Endothelial cell (in vitro differentiated cells): ENCODE measurements around the gene ARID1B. TPM values are rescaled to one million over a fixed set of nuclear protein-coding genes. Genes with fewer than 3 reads are reported as not detected.

Experiments used
- DNase-seq: peaks from one replicate; pipeline ENCODE4 v3.0.0; 2021; ENCODE audit warnings: low spot score
- H3K27ac Mint-ChIP-seq: one replicate; pipeline ENCODE4 v1.8.0; 2021; ENCODE audit warnings: mixed read lengths, inconsistent platforms; ENCODE audit not compliant: unreplicated experiment
- H3K27me3 Mint-ChIP-seq: one replicate; pipeline ENCODE4 v1.8.0; 2021; ENCODE audit warnings: mild to moderate bottlenecking, moderate library complexity, mixed read lengths, inconsistent platforms; ENCODE audit not compliant: unreplicated experiment
- H3K36me3 Mint-ChIP-seq: one replicate; pipeline ENCODE4 v1.8.0; 2021; ENCODE audit warnings: mild to moderate bottlenecking, low read depth, mixed read lengths, inconsistent platforms; ENCODE audit not compliant: unreplicated experiment
- H3K4me1 Mint-ChIP-seq: one replicate; pipeline ENCODE4 v1.8.0; 2021; ENCODE audit warnings: mild to moderate bottlenecking, mixed read lengths, inconsistent platforms; ENCODE audit not compliant: unreplicated experiment
- H3K4me3 Mint-ChIP-seq: one replicate; pipeline ENCODE4 v1.8.0; 2021; ENCODE audit warnings: mild to moderate bottlenecking, mixed read lengths, inconsistent platforms; ENCODE audit not compliant: unreplicated experiment
- H3K9me3 Mint-ChIP-seq: one replicate; pipeline ENCODE4 v1.8.0; 2021; ENCODE audit warnings: mixed read lengths, inconsistent platforms; ENCODE audit not compliant: unreplicated experiment
- CTCF ChIP-seq: fragments of 200-600 bp; sonication (generic); IDR thresholded peaks from one replicate; pipeline ENCODE4 v1.5.0; 2021; ENCODE audit warnings: antibody characterized with exemption; ENCODE audit not compliant: unreplicated experiment
- total RNA-seq: library from RNA; stranded (reverse); fragmentation: NEBNext Ultra II Directional; extraction: Animal tissue kit (Norgen Biotek cat#: 25700); gene quantifications from one replicate; pipeline ENCODE4 v1.2.1, GENCODE V29; 2021; ENCODE audit not compliant: unreplicated experiment

ARID1B gene
- total RNA-seq, 1 donor from 2014 or later = 104 TPM

GRCh38 chr6:156777577-156778453, 637 bp downstream of the ARID1B start:
- peak; percentile 56 for DNase-seq
- H3K36me3 Mint-ChIP-seq = peaks cover 12% of the 10 kb centered on the region
- H3K4me1 Mint-ChIP-seq = peaks cover 25% of the 10 kb centered on the region
- H3K4me3 Mint-ChIP-seq = peak overlapping the region; percentile 96
- H3K27ac Mint-ChIP-seq = peak overlapping the region; percentile 81
- no peaks in the 10 kb centered on the region for H3K9me3 Mint-ChIP-seq
- no peak for TF ChIP-seq CTCF
- peaks cover 19% of the 10 kb centered on the region for H3K27me3 Mint-ChIP-seq

- Mint-ChIP-seq H3K36me3 (peaks cover 12% of the 10 kb centered on the region), H3K4me3 (peak overlapping the region; percentile 96), H3K27ac (no peak overlapping the region), H3K27me3 (peaks cover 19% of the 10 kb centered on the region), H3K4me1 (peaks cover 32% of the 10 kb centered on the region), H3K9me3 (no peaks in the 10 kb centered on the region)
- DNase-seq = peak; percentile 45
- TF ChIP-seq CTCF = no peak
These were observed 1.5 kb downstream of the ARID1B start for GRCh38 chr6:156778454-156779205.

GRCh38 chr6:156779206-156780094, 2.3 kb downstream of the ARID1B start:
- H3K36me3 Mint-ChIP-seq = peaks cover 12% of the 10 kb centered on the region
- peaks cover 37% of the 10 kb centered on the region for H3K4me1 Mint-ChIP-seq
- TF ChIP-seq CTCF = no peak
- peaks cover 21% of the 10 kb centered on the region for H3K27me3 Mint-ChIP-seq
- H3K9me3 Mint-ChIP-seq = no peaks in the 10 kb centered on the region
- H3K27ac Mint-ChIP-seq = peak overlapping the region; percentile 95
- peak; percentile 52 for DNase-seq
- peak overlapping the region; percentile 98 for H3K4me3 Mint-ChIP-seq

- H3K4me1 Mint-ChIP-seq = peaks cover 33% of the 10 kb centered on the region
- peaks cover 12% of the 10 kb centered on the region for H3K36me3 Mint-ChIP-seq
- no peak for TF ChIP-seq CTCF
- H3K9me3 Mint-ChIP-seq = no peaks in the 10 kb centered on the region
- DNase-seq = no peak
- peak overlapping the region; percentile 95 for H3K27ac Mint-ChIP-seq
- H3K27me3 Mint-ChIP-seq = peaks cover 21% of the 10 kb centered on the region
- H3K4me3 Mint-ChIP-seq = peak overlapping the region; percentile 98
These were observed 3.0 kb downstream of the ARID1B start for GRCh38 chr6:156780102-156780641.
